ENCODE measurements around the gene CAPN15. TPM values are rescaled to one million over a fixed set of nuclear protein-coding genes. Genes with fewer than 3 reads are reported as not detected.

CAPN15 gene
- total RNA-seq, 4 donors from 2014 or later: 19.6 to 42.6 (median 29.0) TPM

DNA sequence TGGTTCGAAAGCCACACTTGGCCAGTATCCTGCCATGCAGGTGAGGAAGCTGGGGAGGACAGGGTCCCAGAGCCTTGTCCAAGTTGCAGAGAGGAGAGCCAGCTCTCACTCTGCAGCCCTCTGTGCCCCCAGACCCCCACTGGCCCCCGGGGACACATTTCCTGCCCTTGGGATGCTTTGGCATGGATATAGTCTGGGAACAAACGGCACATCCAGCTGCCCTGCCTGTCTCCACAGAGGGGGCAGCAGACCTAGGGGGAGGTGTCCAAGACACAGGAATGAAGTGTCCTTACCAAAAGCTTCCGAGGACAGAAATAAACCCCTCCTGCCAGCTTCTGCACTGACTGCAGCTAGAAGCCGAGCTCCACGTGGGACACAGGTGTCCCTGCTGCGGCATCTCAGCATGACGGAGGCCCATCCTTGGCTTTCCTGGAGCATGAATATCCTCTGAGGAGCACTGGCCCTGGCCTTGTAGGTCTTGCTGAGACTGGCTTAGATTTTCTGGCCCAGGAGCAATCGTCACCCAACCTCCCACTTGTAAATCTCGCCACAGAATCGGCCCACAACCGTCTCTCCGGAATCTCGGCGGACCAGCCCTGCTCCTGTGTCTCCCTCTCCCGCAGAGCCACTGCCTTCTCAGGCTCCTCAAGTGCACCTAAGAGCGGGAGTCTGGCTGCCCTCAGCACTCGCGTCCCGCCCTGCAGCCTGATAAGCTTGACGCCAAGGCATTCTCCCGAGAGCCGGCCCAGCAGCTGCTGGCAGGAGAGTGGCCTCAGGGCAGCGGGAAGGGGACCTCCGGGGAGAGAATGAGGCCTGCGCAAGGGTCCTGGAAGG, 1.1 kb upstream of the CAPN15 start:
- H3K9me3 ChIP-seq: no peaks in the 10 kb centered on the region
- TF ChIP-seq POLR2A (IDR thresholded peaks at IDR 0.05): no peak
- TF ChIP-seq, protein P1, sequence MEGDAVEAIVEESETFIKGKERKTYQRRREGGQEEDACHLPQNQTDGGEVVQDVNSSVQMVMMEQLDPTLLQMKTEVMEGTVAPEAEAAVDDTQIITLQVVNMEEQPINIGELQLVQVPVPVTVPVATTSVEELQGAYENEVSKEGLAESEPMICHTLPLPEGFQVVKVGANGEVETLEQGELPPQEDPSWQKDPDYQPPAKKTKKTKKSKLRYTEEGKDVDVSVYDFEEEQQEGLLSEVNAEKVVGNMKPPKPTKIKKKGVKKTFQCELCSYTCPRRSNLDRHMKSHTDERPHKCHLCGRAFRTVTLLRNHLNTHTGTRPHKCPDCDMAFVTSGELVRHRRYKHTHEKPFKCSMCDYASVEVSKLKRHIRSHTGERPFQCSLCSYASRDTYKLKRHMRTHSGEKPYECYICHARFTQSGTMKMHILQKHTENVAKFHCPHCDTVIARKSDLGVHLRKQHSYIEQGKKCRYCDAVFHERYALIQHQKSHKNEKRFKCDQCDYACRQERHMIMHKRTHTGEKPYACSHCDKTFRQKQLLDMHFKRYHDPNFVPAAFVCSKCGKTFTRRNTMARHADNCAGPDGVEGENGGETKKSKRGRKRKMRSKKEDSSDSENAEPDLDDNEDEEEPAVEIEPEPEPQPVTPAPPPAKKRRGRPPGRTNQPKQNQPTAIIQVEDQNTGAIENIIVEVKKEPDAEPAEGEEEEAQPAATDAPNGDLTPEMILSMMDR (IDR thresholded peaks at IDR 0.05): no peak
- H3K4me3 ChIP-seq (replicated peaks in 1 of 3): peak overlapping the region; percentile 50 to 77 (median 56)
- H3K4me1 ChIP-seq: peaks cover 25 to 38% of the 10 kb centered on the region in 2 donors
- H3K27ac ChIP-seq: peak overlapping the region; percentile 99 to 100 (median 100)
- intact Hi-C loops (cut with DNase I): no loop called here
- peak; percentile 65 to 72 for DNase-seq
- no peaks in the 10 kb centered on the region for H3K36me3 ChIP-seq
- no peaks in the 10 kb centered on the region for H3K27me3 ChIP-seq
- 12 to 13% methylated on average over 8 to 17 of the region's 26 CpGs for WGBS, 2 donors

DNA sequence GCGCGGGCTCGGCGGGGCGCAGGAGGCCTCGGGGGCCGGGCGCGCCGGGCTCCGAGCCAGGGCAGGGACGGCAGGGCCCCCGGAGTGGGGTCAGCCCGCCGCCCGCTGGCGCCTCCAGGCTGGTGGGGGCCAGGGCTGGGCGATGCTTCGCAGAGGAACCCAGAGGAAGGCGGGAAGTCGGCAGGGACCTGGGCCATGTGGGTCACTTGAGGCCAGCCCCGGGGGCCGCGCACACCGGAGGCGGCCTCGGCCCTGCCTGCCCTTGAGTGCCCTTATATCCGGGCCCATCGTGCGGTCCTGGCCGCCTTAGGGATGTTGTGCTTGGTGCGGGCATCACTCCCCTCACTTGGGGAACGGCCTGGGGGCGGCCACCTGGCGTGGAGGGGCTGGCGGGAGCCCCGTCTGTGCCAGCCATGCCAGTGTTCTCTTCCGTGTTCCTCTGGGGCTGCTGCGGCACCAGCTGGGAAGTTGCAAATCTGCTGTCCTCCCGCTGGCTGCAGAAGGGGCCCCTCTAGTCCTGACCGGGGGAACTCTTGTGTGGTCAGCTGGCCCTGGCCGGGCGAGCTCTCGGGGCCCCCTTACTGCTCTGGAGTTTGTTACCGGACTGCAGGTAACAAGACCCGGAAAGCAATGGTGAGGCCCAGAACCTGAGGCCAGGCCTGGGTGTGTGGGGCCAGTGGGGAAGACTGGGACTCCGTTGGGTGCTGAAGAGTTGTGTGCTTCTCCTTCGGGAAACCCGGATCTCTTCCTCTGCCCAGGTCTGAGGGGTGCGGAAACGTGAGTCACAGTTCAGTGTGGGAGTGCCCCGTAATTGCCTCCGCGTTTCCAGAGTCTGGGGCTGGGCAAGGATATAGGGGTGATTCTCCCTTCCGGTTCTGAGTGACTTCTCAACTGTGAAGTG, 849 bp downstream of the CAPN15 start:
- intact Hi-C loops (cut with DNase I): no loop called here

DNA sequence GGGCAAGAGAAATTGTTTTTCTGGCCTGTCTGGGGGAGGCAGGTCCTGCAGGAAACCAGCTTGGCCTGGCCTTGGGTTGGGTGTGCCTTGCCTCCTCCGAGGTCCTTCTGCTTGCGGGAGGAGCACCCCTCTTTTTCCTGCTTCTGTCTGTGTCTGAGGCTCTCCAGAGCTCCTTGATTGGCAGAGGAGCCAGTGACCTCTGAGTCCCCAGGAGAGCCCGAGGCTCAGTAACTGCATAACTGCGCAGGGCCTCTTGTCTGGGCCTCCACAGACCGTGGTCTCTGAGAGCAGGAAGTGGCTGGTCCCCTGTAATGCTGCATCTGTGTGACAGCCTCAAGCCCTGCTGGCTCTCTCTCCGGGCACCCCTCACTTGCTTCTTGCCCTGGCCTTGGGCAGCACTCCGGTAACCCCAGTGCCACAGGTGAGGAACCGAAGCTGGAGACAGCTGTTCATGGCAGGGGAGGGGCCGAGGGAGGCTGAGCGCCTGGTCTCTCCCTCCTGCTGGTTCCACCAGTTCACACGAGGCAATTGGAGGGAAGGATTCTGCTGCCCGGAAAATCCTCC, 1.6 kb downstream of the CAPN15 start:
- peaks cover 25 to 38% of the 10 kb centered on the region in 2 donors for H3K4me1 ChIP-seq
- WGBS, 2 donors: 45 to 63% methylated on average over 6 to 9 of the region's 12 CpGs
- intact Hi-C loops (cut with DNase I): no loop called here

More for the DNA sequence above, 849 bp downstream of the CAPN15 start:
- peak overlapping the region in 2 of 3 donors; percentile 33 to 41 for H3K27ac ChIP-seq
- H3K9me3 ChIP-seq: no peaks in the 10 kb centered on the region
- peaks cover 25 to 38% of the 10 kb centered on the region in 2 donors for H3K4me1 ChIP-seq
- TF ChIP-seq POLR2A (IDR thresholded peaks at IDR 0.05): no peak
- TF ChIP-seq, protein P1 (IDR thresholded peaks at IDR 0.05): no peak
- no peaks in the 10 kb centered on the region for H3K36me3 ChIP-seq
- 14 to 23% methylated on average over 14 to 15 of the region's 55 CpGs for WGBS, 2 donors
- H3K27me3 ChIP-seq: no peaks in the 10 kb centered on the region
- peak; percentile 24 to 37 for DNase-seq
- H3K4me3 ChIP-seq (replicated peaks in 1 of 3): peak overlapping the region; percentile 14 to 56 (median 56)

DNA sequence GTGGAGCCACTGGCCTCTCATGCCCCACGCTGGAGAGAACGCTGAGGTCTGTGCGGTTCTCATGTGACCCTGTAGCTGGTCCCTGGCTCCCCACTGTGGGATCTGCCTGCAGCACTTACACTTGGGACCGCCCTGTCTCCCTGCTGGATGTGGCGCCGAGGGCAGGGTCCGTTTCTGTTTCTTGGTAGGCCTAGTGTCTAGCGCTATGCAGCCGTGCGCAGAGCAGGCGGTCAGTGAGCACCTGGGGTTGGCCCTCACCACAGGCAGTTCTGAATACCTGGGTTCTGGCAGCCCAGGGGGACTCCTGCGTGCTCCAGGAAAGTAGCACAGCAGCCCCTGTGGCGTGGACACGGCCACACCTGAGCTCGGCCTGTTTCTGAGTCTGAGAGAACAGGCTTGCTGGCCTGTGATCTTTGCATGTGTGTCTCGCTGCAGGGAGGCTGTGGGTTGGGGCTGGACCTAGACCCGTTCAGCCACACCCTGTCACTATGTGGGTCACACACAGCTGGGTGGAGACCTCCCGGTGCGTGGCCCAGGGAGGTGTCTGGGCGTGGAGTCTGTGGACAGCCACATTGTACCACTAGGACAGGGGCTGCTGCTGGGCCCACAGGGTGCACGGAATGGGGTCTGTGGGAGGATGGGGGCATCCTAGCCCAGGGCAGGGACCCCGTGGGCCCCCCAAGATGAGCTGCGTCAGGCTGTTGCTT, 2.8 kb downstream of the CAPN15 start:
- TF ChIP-seq, protein P1 (IDR thresholded peaks at IDR 0.05): no peak
- TF ChIP-seq POLR2A (IDR thresholded peaks at IDR 0.05): no peak
- H3K27ac ChIP-seq: no peak overlapping the region
- H3K27me3 ChIP-seq: no peaks in the 10 kb centered on the region
- H3K4me3 ChIP-seq (replicated peaks in 1 of 3): no peak overlapping the region
- 92 to 94% methylated on average over 9 to 14 of the region's 23 CpGs for WGBS, 2 donors
- intact Hi-C loops (cut with DNase I): no loop called here
- no peaks in the 10 kb centered on the region for H3K9me3 ChIP-seq
- H3K36me3 ChIP-seq: no peaks in the 10 kb centered on the region
- no peak for DNase-seq
- peaks cover 25 to 36% of the 10 kb centered on the region in 2 donors for H3K4me1 ChIP-seq

More for the DNA sequence above, 1.6 kb downstream of the CAPN15 start:
- TF ChIP-seq, protein P1 (IDR thresholded peaks at IDR 0.05): no peak
- no peak for TF ChIP-seq POLR2A (IDR thresholded peaks at IDR 0.05)
- peak overlapping the region in 1 of 3 donors; percentile 41 for H3K27ac ChIP-seq
- H3K4me3 ChIP-seq (replicated peaks in 1 of 3): peak overlapping the region in 1 of 3 donors; percentile 56
- DNase-seq: no peak
- H3K36me3 ChIP-seq: no peaks in the 10 kb centered on the region
- H3K9me3 ChIP-seq: no peaks in the 10 kb centered on the region
- H3K27me3 ChIP-seq: no peaks in the 10 kb centered on the region

All from thyroid gland (tissue), 4 donors.